HG02798 (cell line): ENCODE results near the gene LUZP1.

Experiments used
- ATAC-seq: cut with Tn5 transposase; IDR thresholded peaks from one replicate; pipeline ENCODE4 v1.9.1; 2021; ENCODE audit warnings: mild to moderate bottlenecking; ENCODE audit not compliant: unreplicated experiment, poor library complexity

LUZP1 gene

GRCh38 chr1:23037081-23037740 is 131.4 kb downstream of the LUZP1 start:
- no peak for ATAC-seq

- no peak for ATAC-seq
Measured at GRCh38 chr1:23035823-23036452, 132.7 kb downstream of the LUZP1 start.
